Ascending aorta (tissue), 2 donors: Measurements from ENCODE around the gene UBE2H. TPM values are rescaled to one million over a fixed set of nuclear protein-coding genes. Genes with fewer than 3 reads are reported as not detected.

Experiments
- DNase-seq, 2 donors: peaks; one replicate each; pipeline ENCODE4 v3.0.0-alpha.2; 2019; ENCODE audit warnings: low spot score in 2 of 2
- H3K27ac ChIP-seq, 2 donors: fragments of 200-600 bp; sonication (generic); one replicate each; pipeline ENCODE4 v1.5.1; 2016 to 2017; ENCODE audit warnings: mild to moderate bottlenecking in 1 of 2
- H3K27me3 ChIP-seq: fragments of 200-600 bp; sonication (generic); one replicate; pipeline ENCODE4 v1.5.1; 2017
- H3K36me3 ChIP-seq, 2 donors: fragments of 200-600 bp; sonication (generic); one replicate each; pipeline ENCODE4 v1.5.1; 2016
- H3K4me1 ChIP-seq, 2 donors: fragments of 200-600 bp; sonication (generic); one replicate each; pipeline ENCODE4 v1.5.1; 2016 to 2017; ENCODE audit warnings: mild to moderate bottlenecking in 1 of 2
- H3K4me3 ChIP-seq, 2 donors: fragments of 200-600 bp; sonication (generic); one replicate each; pipeline ENCODE4 v1.5.1; 2016 to 2017; ENCODE audit warnings: mild to moderate bottlenecking in 1 of 2
- H3K9me3 ChIP-seq, 2 donors: fragments of 200-600 bp; sonication (generic); one replicate each; pipeline ENCODE4 v1.5.1; 2016
- CTCF ChIP-seq, 3 experiments: fragments of 200-600 bp in 2 of 3; fragments of 450-650 bp in 1 of 3; sonication (generic) in 2 of 3; IDR thresholded peaks; one replicate each; pipeline ENCODE4 v1.5.1; 2016 to 2019; ENCODE audit warnings: antibody characterized with exemption in 3 of 3, mild to moderate bottlenecking in 1 of 3, moderate library complexity in 1 of 3
- intact Hi-C: fragments of 100-400 bp; cut with DNase I; formaldehyde crosslinking; loops from one replicate; pipeline ENCODE4 v1.15.1; 2023
- total RNA-seq: library from RNA; depleted of rRNA; stranded (reverse); fragments of >200 nt; gene quantifications from one replicate; pipeline ENCODE4 v1.1.0, GENCODE V29; 2016

UBE2H gene
- total RNA-seq, 1 donor from 2014 or later: 83.9 TPM

- H3K27me3 ChIP-seq: no peaks in the 10 kb centered on the region
- peaks cover 3 to 16% of the 10 kb centered on the region in 2 donors for H3K4me1 ChIP-seq
- TF ChIP-seq CTCF (IDR thresholded peaks at IDR 0.05): no peak
- no peak for DNase-seq
- no peaks in the 10 kb centered on the region for H3K9me3 ChIP-seq
- intact Hi-C loops: loop anchor here (2.0 kb wide), 1 partner anchor 25 kb away; no protein-coding TSS in a partner anchor
- H3K27ac ChIP-seq: peak overlapping the region; percentile 35 to 56
- peak overlapping the region in 1 of 2 donors; percentile 16 for H3K4me3 ChIP-seq
- H3K36me3 ChIP-seq: peaks cover 4 to 19% of the 10 kb centered on the region in 2 donors
Measured at GRCh38 chr7:129925416-129926002, 27.3 kb downstream of the UBE2H start.

GRCh38 chr7:129924602-129925001 is 28.2 kb downstream of the UBE2H start:
- no peaks in the 10 kb centered on the region for H3K9me3 ChIP-seq
- DNase-seq: no peak
- peak overlapping the region; percentile 35 to 56 for H3K27ac ChIP-seq
- H3K4me3 ChIP-seq: no peak overlapping the region
- intact Hi-C loops: loop anchor here (2.0 kb wide), 1 partner anchor 26 kb away; no protein-coding TSS in a partner anchor
- peaks cover 3 to 16% of the 10 kb centered on the region in 2 donors for H3K4me1 ChIP-seq
- H3K36me3 ChIP-seq: peaks cover 4 to 13% of the 10 kb centered on the region in 2 donors
- H3K27me3 ChIP-seq: no peaks in the 10 kb centered on the region
- no peak for TF ChIP-seq CTCF (IDR thresholded peaks at IDR 0.05)

- H3K27me3 ChIP-seq: no peaks in the 10 kb centered on the region
- peaks cover 4 to 7% of the 10 kb centered on the region in 2 donors for H3K36me3 ChIP-seq
- no peak overlapping the region for H3K4me3 ChIP-seq
- no peak for DNase-seq
- intact Hi-C loops: loop anchor here (2.0 kb wide), 1 partner anchor 27 kb away; no protein-coding TSS in a partner anchor
- H3K27ac ChIP-seq: peak overlapping the region; percentile 13 to 35
- TF ChIP-seq CTCF (IDR thresholded peaks at IDR 0.05): no peak
- H3K9me3 ChIP-seq: no peaks in the 10 kb centered on the region
- peaks cover 3 to 18% of the 10 kb centered on the region in 2 donors for H3K4me1 ChIP-seq
Measured at GRCh38 chr7:129923709-129924108, 29.1 kb downstream of the UBE2H start.

- Histone ChIP-seq H3K4me3 (no peak overlapping the region), H3K36me3 (peaks cover 0 to 4% of the 10 kb centered on the region in 2 donors), H3K27me3 (no peaks in the 10 kb centered on the region), H3K27ac (no peak overlapping the region), H3K4me1 (peaks cover 0 to 47% of the 10 kb centered on the region in 2 donors), H3K9me3 (no peaks in the 10 kb centered on the region)
- no peak for TF ChIP-seq CTCF (IDR thresholded peaks at IDR 0.05)
- DNase-seq: no peak
- intact Hi-C loops: loop anchor here (5.0 kb wide), 1 partner anchor 42 kb away; no protein-coding TSS in a partner anchor
Measured at GRCh38 chr7:129919492-129919891, 33.3 kb downstream of the UBE2H start.

GRCh38 chr7:129918922-129919321 is 33.8 kb downstream of the UBE2H start:
- DNase-seq: no peak
- peaks cover 0 to 44% of the 10 kb centered on the region in 2 donors for H3K4me1 ChIP-seq
- H3K9me3 ChIP-seq: no peaks in the 10 kb centered on the region
- no peak overlapping the region for H3K27ac ChIP-seq
- no peak for TF ChIP-seq CTCF (IDR thresholded peaks at IDR 0.05)
- intact Hi-C loops: loop anchor here (5.0 kb wide), 1 partner anchor 42 kb away; no protein-coding TSS in a partner anchor
- H3K27me3 ChIP-seq: no peaks in the 10 kb centered on the region
- no peak overlapping the region for H3K4me3 ChIP-seq
- peaks cover 0 to 4% of the 10 kb centered on the region in 2 donors for H3K36me3 ChIP-seq
